Measurements from ENCODE around the gene UGT1A10. TPM values are rescaled to one million over a fixed set of nuclear protein-coding genes. Genes with fewer than 3 reads are reported as not detected.
"Not testable (repeated sequence)": the region's sequence is repeated elsewhere in the genome, so short reads cannot be mapped to it uniquely, and the experiment has no call there.

The UGT1A10 gene
- total RNA-seq (not detected), polyA plus RNA-seq (under 1 TPM; 0.03 to 0.14 TPM)
- long read RNA-seq, donor 1 = 0 reads
- long read RNA-seq, donor 2 = 0 reads
- long read RNA-seq, donor 3 = 0 reads
- long read RNA-seq, donor 4 = 0 reads
- long read RNA-seq, donor 5 = 0 reads

DNA sequence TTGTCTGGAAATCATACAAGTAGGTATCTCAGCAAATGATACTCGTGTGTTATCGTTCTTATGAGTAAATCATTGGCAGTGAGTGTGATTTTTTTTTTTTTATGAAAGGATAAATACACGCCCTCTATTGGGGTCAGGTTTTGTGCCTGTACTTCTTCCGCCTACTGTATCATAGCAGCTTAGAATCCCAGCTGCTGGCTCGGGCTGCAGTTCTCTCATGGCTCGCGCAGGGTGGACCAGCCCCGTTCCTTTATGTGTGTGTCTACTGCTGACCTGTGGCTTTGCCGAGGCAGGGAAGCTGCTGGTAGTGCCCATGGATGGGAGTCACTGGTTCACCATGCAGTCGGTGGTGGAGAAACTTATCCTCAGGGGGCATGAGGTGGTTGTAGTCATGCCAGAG is at the start of gene UGT1A10:
Gene UGT1A10, plus strand, starts transcription at position 143 of the 400 bp plus-strand sequence. Its CDS starts 75 bp downstream, at position 218.
- not testable (repeated sequence) for H3K27me3 ChIP-seq (ENCODE audit: control insufficient read depth in 3 of 3, insufficient read depth in 3 of 3, low read length in 2 of 3); H3K4me3 ChIP-seq; H3K27ac ChIP-seq (ENCODE audit: low read depth in 1 of 2, low read length in 1 of 2); DNase-seq; H3K36me3 ChIP-seq (ENCODE audit: control insufficient read depth in 4 of 4, insufficient read depth in 4 of 4, low read length in 4 of 4); H3K9ac ChIP-seq (ENCODE audit: insufficient read depth in 1 of 2, low read length in 2 of 2); ATAC-seq (ENCODE audit: insufficient read depth, low FRiP score); H3K9me3 ChIP-seq (ENCODE audit: control insufficient read depth in 4 of 4, insufficient read depth in 3 of 4, low read length in 3 of 4); H3K4me1 ChIP-seq (ENCODE audit: control insufficient read depth in 5 of 5, insufficient read depth in 5 of 5, low read length in 5 of 5)
- WGBS, 2 donors = 89 to 95% methylated on average over 10 of the region's 10 CpGs

DNA sequence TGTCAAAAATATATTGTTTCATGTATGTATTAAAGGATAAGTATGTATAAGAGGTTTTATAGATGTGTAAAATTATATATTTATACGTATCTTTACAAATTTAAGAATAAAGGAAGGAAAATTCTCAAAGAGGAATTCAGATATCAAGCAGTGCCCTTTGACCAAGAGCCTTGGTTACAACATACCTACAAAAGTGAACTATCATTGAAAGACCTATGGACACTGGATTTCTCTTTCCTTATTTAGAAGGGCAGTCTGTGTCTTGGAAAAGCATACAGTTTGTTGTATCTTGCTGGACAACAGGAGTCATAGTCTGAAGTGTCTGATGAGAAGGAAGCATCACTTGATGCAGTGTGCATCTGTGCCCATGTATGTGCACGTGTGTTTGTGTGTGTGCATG is 47.8 kb upstream of the UGT1A10 start:
- no peak for DNase-seq
- Histone ChIP-seq H3K27ac (ENCODE audit: low read depth in 1 of 2, low read length in 1 of 2) (no peak overlapping the region), H3K36me3 (ENCODE audit: control insufficient read depth in 4 of 4, insufficient read depth in 4 of 4, low read length in 4 of 4) (no peaks in the 10 kb centered on the region), H3K9ac (ENCODE audit: insufficient read depth in 1 of 2, low read length in 2 of 2) (no peak overlapping the region), H3K27me3 (ENCODE audit: control insufficient read depth in 3 of 3, insufficient read depth in 3 of 3, low read length in 2 of 3) (peaks cover 0 to 3% (median 0%) of the 10 kb centered on the region in 3 donors), H3K4me1 (ENCODE audit: control insufficient read depth in 5 of 5, insufficient read depth in 5 of 5, low read length in 5 of 5) (no peaks in the 10 kb centered on the region), H3K4me3 (no peak overlapping the region), H3K9me3 (ENCODE audit: control insufficient read depth in 4 of 4, insufficient read depth in 3 of 4, low read length in 3 of 4) (no peaks in the 10 kb centered on the region)
- 88 to 99% methylated on average over 2 of the region's 2 CpGs for WGBS, 2 donors
- no peak for ATAC-seq (ENCODE audit: insufficient read depth, low FRiP score)
- TF ChIP-seq, protein P1, sequence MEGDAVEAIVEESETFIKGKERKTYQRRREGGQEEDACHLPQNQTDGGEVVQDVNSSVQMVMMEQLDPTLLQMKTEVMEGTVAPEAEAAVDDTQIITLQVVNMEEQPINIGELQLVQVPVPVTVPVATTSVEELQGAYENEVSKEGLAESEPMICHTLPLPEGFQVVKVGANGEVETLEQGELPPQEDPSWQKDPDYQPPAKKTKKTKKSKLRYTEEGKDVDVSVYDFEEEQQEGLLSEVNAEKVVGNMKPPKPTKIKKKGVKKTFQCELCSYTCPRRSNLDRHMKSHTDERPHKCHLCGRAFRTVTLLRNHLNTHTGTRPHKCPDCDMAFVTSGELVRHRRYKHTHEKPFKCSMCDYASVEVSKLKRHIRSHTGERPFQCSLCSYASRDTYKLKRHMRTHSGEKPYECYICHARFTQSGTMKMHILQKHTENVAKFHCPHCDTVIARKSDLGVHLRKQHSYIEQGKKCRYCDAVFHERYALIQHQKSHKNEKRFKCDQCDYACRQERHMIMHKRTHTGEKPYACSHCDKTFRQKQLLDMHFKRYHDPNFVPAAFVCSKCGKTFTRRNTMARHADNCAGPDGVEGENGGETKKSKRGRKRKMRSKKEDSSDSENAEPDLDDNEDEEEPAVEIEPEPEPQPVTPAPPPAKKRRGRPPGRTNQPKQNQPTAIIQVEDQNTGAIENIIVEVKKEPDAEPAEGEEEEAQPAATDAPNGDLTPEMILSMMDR (IDR thresholded peaks at IDR 0.05; ENCODE audit: control extremely low read depth, extremely low read depth) = no peak

DNA sequence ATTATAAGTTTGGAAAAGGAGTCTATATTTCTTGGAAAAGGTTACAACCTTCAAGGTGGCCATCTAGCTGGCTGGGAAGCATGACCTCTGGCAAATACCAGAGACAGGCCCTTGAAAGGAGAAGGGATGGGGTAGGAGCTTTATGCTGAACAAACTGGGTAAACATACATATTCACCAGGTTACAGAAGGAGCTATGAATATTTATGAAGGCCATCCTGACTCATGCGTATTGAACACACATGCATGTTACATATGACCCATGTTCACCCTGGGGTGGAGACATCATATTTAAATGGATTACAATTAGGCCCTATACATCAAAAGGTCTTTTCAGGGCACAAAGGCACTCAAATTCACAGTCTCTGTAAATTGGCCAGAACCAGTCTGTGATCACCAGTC is 43.5 kb upstream of the UGT1A10 start:
- H3K4me1 ChIP-seq (ENCODE audit: control insufficient read depth in 5 of 5, insufficient read depth in 5 of 5, low read length in 5 of 5); ATAC-seq (ENCODE audit: insufficient read depth, low FRiP score); DNase-seq; H3K27me3 ChIP-seq (ENCODE audit: control insufficient read depth in 3 of 3, insufficient read depth in 3 of 3, low read length in 2 of 3); H3K36me3 ChIP-seq (ENCODE audit: control insufficient read depth in 4 of 4, insufficient read depth in 4 of 4, low read length in 4 of 4); H3K4me3 ChIP-seq; H3K9me3 ChIP-seq (ENCODE audit: control insufficient read depth in 4 of 4, insufficient read depth in 3 of 4, low read length in 3 of 4); H3K9ac ChIP-seq (ENCODE audit: insufficient read depth in 1 of 2, low read length in 2 of 2); H3K27ac ChIP-seq (ENCODE audit: low read depth in 1 of 2, low read length in 1 of 2): not testable (repeated sequence)
- WGBS, 2 donors = 100% methylated on average over 1 of the region's 1 CpG

DNA sequence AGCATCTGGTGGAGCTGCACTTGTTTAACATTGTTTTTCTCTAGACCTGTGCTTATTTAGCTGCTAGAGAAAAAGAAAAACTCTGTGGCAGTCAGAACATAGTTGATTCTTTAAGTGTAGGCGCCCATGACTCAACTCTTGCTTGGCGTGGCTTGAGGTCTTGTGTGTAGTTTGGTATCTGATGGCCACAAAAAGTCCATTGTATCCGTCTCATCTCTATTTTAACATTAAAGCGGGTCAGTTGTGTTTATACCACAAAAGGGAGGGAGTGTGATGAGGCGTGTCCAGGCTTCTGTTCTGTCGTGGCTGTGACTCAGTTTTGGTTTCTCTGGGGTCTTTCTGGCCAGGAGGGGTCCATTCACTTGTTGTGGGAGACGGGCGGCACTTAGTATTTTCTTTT is 43.0 kb upstream of the UGT1A10 start:
- Histone ChIP-seq H3K36me3 (ENCODE audit: control insufficient read depth in 4 of 4, insufficient read depth in 4 of 4, low read length in 4 of 4) (no peaks in the 10 kb centered on the region), H3K27me3 (ENCODE audit: control insufficient read depth in 3 of 3, insufficient read depth in 3 of 3, low read length in 2 of 3) (peaks cover 0 to 3% (median 0%) of the 10 kb centered on the region in 3 donors), H3K4me3 (no peak overlapping the region), H3K9me3 (ENCODE audit: control insufficient read depth in 4 of 4, insufficient read depth in 3 of 4, low read length in 3 of 4) (no peaks in the 10 kb centered on the region), H3K9ac (ENCODE audit: insufficient read depth in 1 of 2, low read length in 2 of 2) (no peak overlapping the region), H3K27ac (ENCODE audit: low read depth in 1 of 2, low read length in 1 of 2) (no peak overlapping the region), H3K4me1 (ENCODE audit: control insufficient read depth in 5 of 5, insufficient read depth in 5 of 5, low read length in 5 of 5) (no peaks in the 10 kb centered on the region)
- DNase-seq (no peak), ATAC-seq (ENCODE audit: insufficient read depth, low FRiP score) (no peak)
- WGBS, 2 donors = 79 to 94% methylated on average over 8 of the region's 8 CpGs
- TF ChIP-seq, protein P1 (IDR thresholded peaks at IDR 0.05; ENCODE audit: control extremely low read depth, extremely low read depth) = no peak

All from lung (tissue), 16 donors.